Measurements from ENCODE around the gene VAMP4.
"Not testable (repeated sequence)": the region's sequence is repeated elsewhere in the genome, so short reads cannot be mapped to it uniquely, and the experiment has no call there.

The VAMP4 gene

GRCh38 chr1:171751221-171751620 is 9.4 kb upstream of the VAMP4 start:
- DNase-seq (ENCODE audit: low read depth in 2 of 2) = no peak

DNA sequence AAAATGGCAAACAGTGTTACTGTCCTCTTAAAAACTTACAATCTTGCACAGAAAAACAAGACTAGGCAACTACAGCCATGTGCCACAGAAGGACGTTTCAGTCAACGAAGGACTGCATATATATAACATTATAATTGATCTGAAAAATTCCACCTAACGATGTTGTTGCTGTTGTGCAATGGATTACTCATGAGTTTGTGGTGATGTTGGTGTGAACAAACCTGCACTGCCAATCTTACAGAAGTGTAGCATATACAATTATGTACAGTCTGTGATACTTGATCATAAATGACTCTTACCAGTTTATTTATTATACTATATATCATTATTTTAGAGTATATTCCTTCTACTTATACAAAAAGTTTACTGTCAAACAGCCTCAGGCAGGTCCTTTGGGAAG is 6.8 kb upstream of the VAMP4 start:
- DNase-seq (ENCODE audit: low read depth in 2 of 2) = no peak

GRCh38 chr1:171744986-171745385 is 3.1 kb upstream of the VAMP4 start:
- DNase-seq (ENCODE audit: low read depth in 2 of 2) = no peak

- DNase-seq (ENCODE audit: low read depth in 2 of 2) = no peak
Measured at GRCh38 chr1:171743081-171743870, 1.4 kb upstream of the VAMP4 start.

DNA sequence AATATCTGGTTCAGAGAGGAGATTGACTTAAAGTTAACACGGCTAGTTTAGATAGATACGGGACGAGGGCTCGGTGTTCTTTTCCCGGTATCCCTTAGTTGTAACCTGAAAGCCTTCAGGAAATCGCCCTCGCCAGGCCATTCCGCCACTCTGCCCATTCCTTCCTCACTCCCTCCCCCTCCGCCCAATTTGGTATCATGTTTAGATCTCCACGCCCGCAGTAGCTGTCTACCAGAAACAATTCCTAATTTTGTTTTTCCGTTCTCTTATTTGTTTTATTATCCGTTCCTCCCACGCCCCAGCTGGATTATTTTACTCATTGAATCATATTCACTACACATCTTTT is 685 bp upstream of the VAMP4 start:
- no peak for DNase-seq (ENCODE audit: low read depth in 2 of 2)

DNA sequence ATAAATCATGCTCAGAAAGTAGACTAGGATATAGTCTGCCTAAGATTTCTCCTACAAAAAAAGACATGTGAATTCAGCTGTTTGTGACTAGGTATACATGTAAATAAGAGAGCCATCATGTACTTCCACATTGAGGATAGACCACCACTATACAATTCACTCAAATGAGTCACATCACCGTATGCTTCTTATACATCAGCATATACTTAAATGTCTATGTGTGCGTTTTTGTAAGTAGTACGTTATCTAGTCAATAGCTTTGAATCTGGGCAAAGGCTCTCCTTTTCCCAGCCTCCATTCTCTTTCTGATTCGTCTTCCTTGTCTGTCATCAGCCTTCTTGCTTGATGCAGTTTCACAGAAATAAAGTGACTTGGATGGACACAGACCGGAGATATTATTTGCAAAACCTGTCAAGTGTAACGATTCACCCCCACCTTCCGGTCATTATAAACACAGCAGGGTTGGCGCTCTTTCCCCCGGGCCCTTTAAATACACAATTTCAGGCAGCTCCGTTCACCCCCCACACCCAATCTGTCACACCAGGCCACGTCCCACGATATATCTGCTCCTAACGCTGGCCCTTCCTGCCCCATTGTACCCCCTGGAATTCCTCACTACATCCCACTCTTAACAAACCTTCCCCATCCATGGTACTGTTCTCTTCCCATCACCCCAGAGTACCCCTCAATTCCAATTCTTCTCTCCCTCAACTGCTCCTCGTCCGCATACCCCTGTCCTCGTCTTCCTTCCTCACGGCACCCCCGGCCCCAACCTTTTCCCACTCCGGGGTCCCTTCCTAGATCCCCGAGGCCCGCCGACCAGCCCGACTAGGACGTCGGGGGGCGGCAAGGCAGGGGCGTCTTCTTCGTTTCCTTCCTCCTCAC is 636 bp downstream of the VAMP4 start:
- peak; percentile 23 to 27 for DNase-seq (ENCODE audit: low read depth in 2 of 2)

- DNase-seq (ENCODE audit: low read depth in 2 of 2) = no peak
Measured at GRCh38 chr1:171740356-171740863, 1.5 kb downstream of the VAMP4 start.

DNA sequence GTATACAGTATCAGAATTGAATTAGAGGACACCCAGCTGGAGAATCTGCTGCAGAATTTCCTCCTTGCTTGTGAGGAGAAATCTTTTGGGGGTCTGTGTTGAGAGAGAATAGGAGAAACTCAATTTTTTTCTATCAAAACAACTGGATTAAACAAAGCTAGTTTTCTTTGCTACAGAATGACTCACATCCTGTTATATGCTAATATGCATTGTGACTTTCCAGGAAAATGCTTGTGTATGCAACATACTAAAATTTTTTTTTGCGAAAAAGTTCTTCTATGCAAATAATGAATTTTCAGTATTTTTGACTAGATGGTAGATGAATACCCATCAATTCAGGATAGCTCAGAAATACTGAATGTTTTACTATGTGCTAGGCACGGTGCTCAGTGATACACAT is 2.2 kb downstream of the VAMP4 start:
- no peak for DNase-seq (ENCODE audit: low read depth in 2 of 2)

- no peak for DNase-seq (ENCODE audit: low read depth in 2 of 2)
Measured at GRCh38 chr1:171738911-171739310, 3.0 kb downstream of the VAMP4 start.

DNA sequence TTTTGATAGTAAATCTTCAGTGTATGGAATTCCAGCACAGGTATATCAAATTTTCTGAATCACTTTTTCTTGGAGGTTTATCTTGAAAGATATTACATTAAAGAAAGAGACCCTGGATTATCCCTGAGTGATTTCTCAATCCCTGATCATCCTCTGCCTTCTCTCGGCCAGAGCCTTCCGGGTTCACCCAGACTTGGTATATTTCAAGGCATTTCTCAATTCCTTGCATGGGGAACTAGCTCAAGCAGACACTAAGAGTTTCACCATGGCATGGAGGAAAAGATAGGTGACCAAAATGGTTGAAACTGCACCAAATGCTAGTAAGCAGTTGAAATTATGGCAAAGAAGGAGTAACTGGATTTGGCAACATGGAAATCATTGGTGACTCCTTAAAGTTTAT is 5.7 kb downstream of the VAMP4 start:
- no peak for DNase-seq (ENCODE audit: low read depth in 2 of 2)

DNA sequence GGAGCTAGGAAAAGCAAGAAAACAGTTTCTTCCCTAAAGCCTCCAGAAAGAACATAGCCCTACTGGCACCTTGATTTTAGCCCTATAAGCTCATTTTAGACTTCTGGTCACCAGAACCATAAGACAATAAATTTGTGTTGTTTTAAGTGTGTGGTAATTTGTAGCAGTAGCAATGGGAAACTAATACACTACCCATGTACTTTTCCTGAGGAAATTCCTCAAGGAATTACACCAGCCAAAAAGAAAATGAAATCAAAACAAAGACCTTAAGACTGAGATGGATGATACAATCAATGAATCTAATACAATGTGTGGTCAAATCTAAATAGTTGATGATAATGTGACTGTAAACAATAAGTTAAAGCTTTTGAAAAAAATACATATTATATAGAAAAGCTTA is 11.8 kb downstream of the VAMP4 start:
- DNase-seq (ENCODE audit: low read depth in 2 of 2) = no peak

DNA sequence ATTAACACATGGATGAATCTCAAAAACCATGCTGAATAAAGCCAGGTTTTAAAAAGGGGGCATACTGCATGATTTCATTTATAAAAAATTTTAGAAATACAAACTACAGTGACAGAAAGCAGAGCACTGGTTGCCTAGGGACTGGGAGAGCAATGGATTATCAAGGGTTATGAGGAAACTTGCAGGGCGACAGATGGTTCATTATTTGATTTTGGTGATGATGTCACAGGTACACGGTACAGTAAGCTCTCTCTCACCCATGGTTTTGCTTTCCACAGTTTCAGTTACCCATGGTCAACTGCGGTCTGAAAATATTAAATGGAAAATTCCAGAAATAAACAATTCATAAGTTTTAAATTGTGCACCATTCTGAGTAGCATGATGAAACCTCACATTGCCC is 14.1 kb downstream of the VAMP4 start:
- DNase-seq (ENCODE audit: low read depth in 2 of 2) = no peak

GRCh38 chr1:171723180-171723579 is 18.7 kb downstream of the VAMP4 start:
- not testable (repeated sequence) for DNase-seq (ENCODE audit: low read depth in 2 of 2)

DNA sequence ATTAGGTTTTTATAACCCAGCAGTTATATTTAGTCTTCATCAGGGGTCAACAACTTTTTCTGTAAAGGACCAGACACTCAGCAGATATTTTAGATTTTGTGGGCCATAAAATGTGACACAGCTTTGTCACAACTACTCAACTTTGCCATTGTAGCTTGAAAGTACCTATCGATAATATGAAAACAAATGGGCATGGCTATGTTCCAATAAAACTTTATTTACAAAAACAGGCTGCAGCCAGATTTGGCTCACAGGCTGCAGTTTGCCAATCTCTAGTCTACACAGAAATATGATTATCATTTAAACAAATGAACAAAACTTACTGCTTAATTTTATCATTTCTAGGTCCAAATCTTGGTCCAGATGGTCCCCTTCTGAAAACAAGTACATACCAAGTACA is 23.0 kb downstream of the VAMP4 start:
- DNase-seq (ENCODE audit: low read depth in 2 of 2) = no peak

DNA sequence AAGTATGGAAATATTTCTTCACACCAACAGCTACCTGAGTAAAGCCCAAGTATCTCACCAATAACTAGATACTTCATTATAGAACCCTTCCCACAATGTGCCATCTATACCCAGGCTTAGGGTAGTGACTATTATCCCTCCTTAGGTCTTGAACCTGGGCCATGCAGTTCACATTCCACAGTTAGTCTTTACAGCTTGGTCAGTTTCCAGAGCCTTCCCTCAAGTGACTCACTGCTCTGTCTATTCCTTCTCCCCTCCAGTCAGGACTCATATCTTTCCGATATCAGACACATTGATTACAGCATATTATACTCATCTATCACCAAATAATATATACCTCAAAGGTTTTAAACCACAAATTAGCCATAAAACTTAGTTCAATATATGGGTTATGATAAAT is 23.6 kb downstream of the VAMP4 start:
- DNase-seq (ENCODE audit: low read depth in 2 of 2) = no peak

GRCh38 chr1:171717062-171717718 is 24.7 kb downstream of the VAMP4 start:
- DNase-seq (ENCODE audit: low read depth in 2 of 2) = no peak

GRCh38 chr1:171716616-171717015 is 25.2 kb downstream of the VAMP4 start:
- DNase-seq (ENCODE audit: low read depth in 2 of 2) = no peak

GRCh38 chr1:171715813-171716251 is 26.0 kb downstream of the VAMP4 start:
- DNase-seq (ENCODE audit: low read depth in 2 of 2) = no peak

DNA sequence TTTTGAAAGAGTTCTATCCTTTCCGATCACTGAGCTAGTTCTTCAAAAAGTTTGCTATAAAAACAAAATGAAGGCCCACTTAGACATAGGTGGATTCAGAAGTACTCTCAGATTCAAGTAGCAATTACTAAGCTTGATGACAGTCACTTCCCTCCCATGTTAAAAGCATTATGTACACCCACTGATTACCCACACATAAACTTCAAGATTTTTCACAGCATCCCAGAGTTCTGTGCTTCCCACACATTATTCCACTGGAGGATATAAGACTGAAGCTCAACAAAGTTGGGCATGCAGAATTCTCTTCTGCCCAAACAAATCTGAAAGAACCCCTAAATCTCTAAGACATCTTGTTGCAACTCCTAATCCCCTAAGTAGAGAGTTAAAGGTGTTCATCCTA is 29.5 kb downstream of the VAMP4 start:
- no peak for DNase-seq (ENCODE audit: low read depth in 2 of 2)

GRCh38 chr1:171711643-171712042 is 30.2 kb downstream of the VAMP4 start:
- no peak for DNase-seq (ENCODE audit: low read depth in 2 of 2)

DNA sequence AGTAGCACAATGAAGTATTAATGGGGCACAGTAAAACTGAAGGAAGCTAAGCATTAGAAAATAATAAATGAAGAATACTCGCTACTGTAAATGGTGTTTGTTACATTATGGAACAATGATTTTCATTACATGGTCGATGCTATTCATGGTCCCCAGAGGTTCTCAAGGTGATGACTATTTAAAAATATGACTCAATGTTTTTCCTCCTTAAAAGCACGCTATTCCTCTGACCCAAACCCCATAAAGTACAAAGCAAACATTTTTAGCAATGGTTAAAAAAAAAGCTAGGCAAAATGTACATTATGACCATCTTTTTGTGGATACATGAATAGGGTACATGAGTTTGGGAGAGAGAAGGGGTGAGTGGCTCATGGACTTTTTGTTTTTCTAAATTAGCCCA is 34.3 kb downstream of the VAMP4 start:
- no peak for DNase-seq (ENCODE audit: low read depth in 2 of 2)

GRCh38 chr1:171702598-171702997 is 39.3 kb downstream of the VAMP4 start:
- no peak for DNase-seq (ENCODE audit: low read depth in 2 of 2)

All from stimulated activated CD8-positive, alpha-beta memory T cell treated with anti-CD3 and anti-CD28 coated beads, Interleukin-7, amount 100 ng/mL, for 4 hours (primary cell).